ENCODE results near the gene JPT2.

- TF ChIP-seq CTCF (IDR thresholded peaks at IDR 0.05; ENCODE audit: insufficient read depth, low read length, poor library complexity, severe bottlenecking), result no peak
- TF ChIP-seq EZH2phosphoT487 (conservative IDR thresholded peaks at IDR 0.05; ENCODE audit: low read length), result no peak
These were observed 53.5 kb downstream of the JPT2 start for GRCh38 chr16:1731603-1732002.

Measured in SU-DHL-6 (cell line).